GM12801 (cell line): ENCODE measurements around the gene CES4A.

Source experiments
- CTCF ChIP-seq: IDR thresholded peaks from one replicate; pipeline ENCODE4 v1.5.1; 2011; ENCODE audit warnings: control low read depth; ENCODE audit not compliant: insufficient read length; ENCODE audit errors: extremely low read depth

Gene CES4A

GRCh38 chr16:66950971-66951790 lies 37.2 kb upstream of the CES4A start:
- TF ChIP-seq CTCF, result no peak

GRCh38 chr16:66952430-66953110 lies 35.8 kb upstream of the CES4A start:
- TF ChIP-seq CTCF, result no peak

GRCh38 chr16:66953462-66954096 lies 34.8 kb upstream of the CES4A start:
- no peak for TF ChIP-seq CTCF

- TF ChIP-seq CTCF, result peak; percentile 12
Observed at GRCh38 chr16:66954097-66954659, 34.2 kb upstream of the CES4A start.

GRCh38 chr16:66958857-66959703 lies 29.3 kb upstream of the CES4A start:
- TF ChIP-seq CTCF, result no peak

GRCh38 chr16:66959704-66960161 lies 28.7 kb upstream of the CES4A start:
- TF ChIP-seq CTCF, result no peak
